IMR-90 (cell line): ENCODE results near the gene PARP2. TPM values are rescaled to one million over a fixed set of nuclear protein-coding genes. Genes with fewer than 3 reads are reported as not detected.

Experiments
- ATAC-seq: fragments of 200-7000 bp; cut with Tn5 transposase; 2 replicates; pipeline ENCODE4 v1.9.1; 2020; ENCODE audit warnings: low read depth, mild to moderate bottlenecking, moderate library complexity
- BruUV-seq: library from RNA; stranded (reverse); fragments of 400-500 nt; replicated peaks from 2 replicates; lab custom pipeline; 2021; lab: Mats Ljungman, UMichigan
- CTCF ChIA-PET: fragments of 300-600 bp; formaldehyde crosslinking; extraction: SDS; loops from one replicate; lab custom pipeline; 2021; ENCODE audit warnings: antibody characterized with exemption; lab: Yijun Ruan, JAX
- POLR2A ChIA-PET: fragments of 300-600 bp; sonication (Branson Sonifier 250); formaldehyde crosslinking; loops from one replicate; lab custom pipeline; 2022; ENCODE audit warnings: antibody characterized with exemption; ENCODE audit not compliant: unreplicated experiment; lab: Charles Lee
- DNase-seq: peaks from one replicate; pipeline ENCODE4 v3.0.0; 2013
- H2AFZ ChIP-seq: replicated peaks from 2 replicates; pipeline ENCODE3; 2013; ENCODE audit warnings: low read length, mild to moderate bottlenecking; ENCODE audit not compliant: poor library complexity
- H2AK5ac ChIP-seq: 2 replicates; pipeline ENCODE4 v1.6.1; 2013; ENCODE audit warnings: low read depth, low read length, inconsistent platforms
- H2AK9ac ChIP-seq: replicated peaks from 2 replicates; pipeline ENCODE3; 2013; ENCODE audit warnings: mild to moderate bottlenecking, low read depth, low read length, moderate library complexity; ENCODE audit not compliant: poor library complexity
- H2BK120ac ChIP-seq: 2 replicates; pipeline ENCODE4 v1.6.1; 2013; ENCODE audit warnings: low read depth, low read length, inconsistent platforms
- H2BK15ac ChIP-seq: 3 replicates; pipeline ENCODE4 v1.6.1; 2013; ENCODE audit warnings: low read depth, low read length, inconsistent platforms
- H2BK20ac ChIP-seq: 2 replicates; pipeline ENCODE4 v1.6.1; 2013; ENCODE audit warnings: low read depth, mild to moderate bottlenecking, inconsistent platforms, low read length, moderate library complexity
- H2BK5ac ChIP-seq: 2 replicates; pipeline ENCODE4 v1.6.1; 2013; ENCODE audit warnings: mild to moderate bottlenecking, low read depth, low read length, inconsistent platforms; ENCODE audit not compliant: poor library complexity, severe bottlenecking
- H3K14ac ChIP-seq: replicated peaks from 2 replicates; pipeline ENCODE4 v1.6.1; 2013; ENCODE audit warnings: low read depth, low read length, inconsistent platforms
- H3K18ac ChIP-seq: 2 replicates; pipeline ENCODE4 v1.6.1; 2013; ENCODE audit warnings: low read depth, low read length, control low read depth
- H3K23ac ChIP-seq: 2 replicates; pipeline ENCODE4 v1.6.1; 2013; ENCODE audit warnings: low read depth, low read length, inconsistent platforms
- H3K27ac ChIP-seq: 2 replicates; pipeline ENCODE4 v1.5.1; 2013; ENCODE audit warnings: mild to moderate bottlenecking, control low read depth, low read length; ENCODE audit not compliant: insufficient read depth
- H3K27me3 ChIP-seq: 2 replicates; pipeline ENCODE4 v1.6.1; 2013; ENCODE audit warnings: low read length; ENCODE audit not compliant: control insufficient read depth, insufficient read depth
- H3K36me3 ChIP-seq: 2 replicates; pipeline ENCODE4 v1.6.1; 2013; ENCODE audit warnings: low read length, mixed read lengths; ENCODE audit not compliant: control insufficient read depth, insufficient read depth
- H3K4ac ChIP-seq: 2 replicates; pipeline ENCODE4 v1.6.1; 2013; ENCODE audit warnings: low read depth, low read length, inconsistent platforms
- H3K4me1 ChIP-seq: 2 replicates; pipeline ENCODE4 v1.6.1; 2013; ENCODE audit warnings: low read length, mixed read lengths; ENCODE audit not compliant: control insufficient read depth, insufficient read depth
- H3K4me2 ChIP-seq: 2 replicates; pipeline ENCODE4 v1.6.1; 2013; ENCODE audit warnings: low read depth, mild to moderate bottlenecking, control low read depth, low read length, moderate library complexity
- H3K4me3 ChIP-seq: 2 replicates; pipeline ENCODE4 v1.5.1; 2013; ENCODE audit warnings: low read depth, mild to moderate bottlenecking, control low read depth, low read length, moderate library complexity; ENCODE audit not compliant: insufficient read depth
- H3K56ac ChIP-seq: 2 replicates; pipeline ENCODE4 v1.6.1; 2013; ENCODE audit warnings: low read length, inconsistent platforms; ENCODE audit not compliant: insufficient read depth; ENCODE audit errors: extremely low read depth
- H3K79me1 ChIP-seq, 2 experiments: 2 replicates each; pipeline ENCODE4 v1.6.1; 2013; ENCODE audit warnings: low read length in 2 of 2, inconsistent platforms in 1 of 2, low read depth in 1 of 2
- H3K9ac ChIP-seq: 2 replicates; pipeline ENCODE4 v1.6.1; 2013; ENCODE audit warnings: low read depth, low read length, control low read depth
- H3K9me1 ChIP-seq: 2 replicates; pipeline ENCODE4 v1.6.1; 2013; ENCODE audit warnings: low read length, inconsistent platforms; ENCODE audit not compliant: insufficient read depth
- H3K9me3 ChIP-seq: 2 replicates; pipeline ENCODE4 v1.6.1; 2013; ENCODE audit warnings: low read length; ENCODE audit not compliant: control insufficient read depth, insufficient read depth
- H4K20me1 ChIP-seq: 2 replicates; pipeline ENCODE4 v1.6.1; 2013; ENCODE audit warnings: low read length, inconsistent platforms; ENCODE audit not compliant: insufficient read depth
- H4K5ac ChIP-seq: 2 replicates; pipeline ENCODE4 v1.6.1; 2013; ENCODE audit warnings: mild to moderate bottlenecking, low read depth, low read length, control low read depth
- H4K8ac ChIP-seq, 2 experiments: 2 replicates each; pipeline ENCODE4 v1.6.1; 2013; ENCODE audit warnings: low read depth in 2 of 2, low read length in 2 of 2, control low read depth in 1 of 2, inconsistent platforms in 1 of 2
- H4K91ac ChIP-seq: 2 replicates; pipeline ENCODE4 v1.6.1; 2013; ENCODE audit warnings: low read depth, low read length, inconsistent platforms; ENCODE audit not compliant: insufficient read depth
- BHLHE40 ChIP-seq: fragments of 150-350 bp; IDR thresholded peaks from 2 replicates; pipeline ENCODE4 v1.6.1; 2016; ENCODE audit warnings: mild to moderate bottlenecking, low read depth, low read length
- CHD1 ChIP-seq: IDR thresholded peaks from 2 replicates; pipeline ENCODE4 v1.6.1; 2012; ENCODE audit warnings: low read depth, low read length, improper control_type of control experiment
- FOS ChIP-seq: fragments of 150-350 bp; IDR thresholded peaks from 2 replicates; pipeline ENCODE4 v1.6.1; 2016; ENCODE audit warnings: low read depth, low read length
- MAFK ChIP-seq: IDR thresholded peaks from 2 replicates; pipeline ENCODE4 v1.6.1; 2012; ENCODE audit warnings: low read depth, low read length, improper control_type of control experiment
- MAZ ChIP-seq: IDR thresholded peaks from 2 replicates; pipeline ENCODE4 v1.6.1; 2012; ENCODE audit warnings: low read depth, mild to moderate bottlenecking, low read length, improper control_type of control experiment, moderate library complexity, borderline replicate concordance
- NFE2L2 ChIP-seq: fragments of 150-350 bp; IDR thresholded peaks from 2 replicates; pipeline ENCODE4 v1.6.1; 2016; ENCODE audit warnings: low read depth, mild to moderate bottlenecking, low read length
- POLR2A ChIP-seq: IDR thresholded peaks from 2 replicates; pipeline ENCODE4 v1.6.1; 2012; ENCODE audit warnings: mild to moderate bottlenecking, low read depth, low read length
- RCOR1 ChIP-seq: IDR thresholded peaks from 2 replicates; pipeline ENCODE4 v1.6.1; 2012; ENCODE audit warnings: mild to moderate bottlenecking, low read length, improper control_type of control experiment; ENCODE audit not compliant: insufficient replicate concordance
- WGBS, 2 experiments: methylation state at CpG; one replicate each; pipeline versions ENCODE4 v1.1.5 to v1.1.7; 2013; ENCODE audit warnings: missing lambda C conversion rate in 2 of 2; ENCODE audit not compliant: insufficient read length in 1 of 2; ENCODE audit errors: extremely low coverage in 2 of 2; 5-methylcytosine and 5-hydroxymethylcytosine counted together
- dilution Hi-C: fragments of 300-500 bp; cut with HindIII; formaldehyde crosslinking; loops from one replicate; pipeline ENCODE4 v1.14.3; 2018; ENCODE audit warnings: low sequenced_read_pairs; ENCODE audit not compliant: unreplicated experiment
- in situ Hi-C: fragments of 300-500 bp; cut with MboI; formaldehyde crosslinking; loops from 3 replicates; pipeline ENCODE4 v1.14.3; 2019; ENCODE audit warnings: low sequenced_read_pairs, inconsistent platforms, mixed read lengths
- intact Hi-C: fragments of 100-400 bp; cut with micrococcal nuclease; formaldehyde crosslinking; loops from 2 replicates; pipeline ENCODE4 v1.10.0; 2022
- polyA plus RNA-seq, 3 experiments: library from polyadenylated mRNA; depleted of rRNA; stranded (reverse); fragments of >200 nt; gene quantifications; 2 replicates each; pipeline ENCODE4 v1.2.3, GENCODE V29; 2012; ENCODE audit warnings: low replicate concordance in 1 of 3
- total RNA-seq: library from RNA; depleted of rRNA; stranded (reverse); fragments of >200 nt; gene quantifications from 2 replicates; pipeline ENCODE4 v1.2.3, GENCODE V29; 2012
- TF ChIP-seq, protein P1 (sequence below): fragments of 150-350 bp; IDR thresholded peaks from 2 replicates; pipeline ENCODE4 v1.6.1; 2017; ENCODE audit warnings: mild to moderate bottlenecking, antibody characterized with exemption, low read length, low read depth
- TF ChIP-seq, protein P2 (sequence below): fragments of 150-350 bp; IDR thresholded peaks from 2 replicates; pipeline ENCODE4 v1.6.1; 2016; ENCODE audit warnings: low read depth, mild to moderate bottlenecking, low read length, moderate library complexity, borderline replicate concordance
- TF ChIP-seq, protein P3 (sequence below): conservative IDR thresholded peaks from 2 replicates; pipeline ENCODE4 v1.5.1; 2012; ENCODE audit warnings: mild to moderate bottlenecking, low read depth, low read length, improper control_type of control experiment

Gene PARP2
- total and polyA plus RNA-seq, 2 of the 4 experiments (the other 2 are of a cell fraction), result 11.7 to 19.1 TPM

DNA sequence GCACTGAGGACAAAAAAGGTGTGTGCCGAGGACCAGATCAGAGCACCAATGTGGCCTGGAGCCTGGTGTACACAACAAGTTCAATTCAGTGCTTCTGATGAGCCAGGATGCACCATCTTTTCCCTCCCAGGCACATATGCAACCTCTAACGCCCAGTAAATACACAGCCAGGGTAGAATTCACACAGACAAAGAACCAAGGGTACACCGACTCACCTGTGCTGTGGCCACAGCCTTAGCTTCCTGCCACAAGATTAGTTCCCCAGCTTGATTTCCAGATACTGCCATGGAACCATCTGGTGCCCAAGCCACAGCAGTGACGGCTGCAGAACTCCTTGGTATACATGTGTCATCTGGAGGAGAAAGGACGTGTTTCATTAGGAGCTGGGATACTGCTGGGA lies 29.4 kb downstream of the PARP2 start:
- ChIA-PET POLR2A (no interaction called here), CTCF (no interaction called here)

More for the DNA sequence above, 29.4 kb downstream of the PARP2 start:
- Histone ChIP-seq H4K20me1 (no peaks in the 10 kb centered on the region), H4K8ac (no peak overlapping the region), H3K79me1 (no peaks in the 10 kb centered on the region), H2BK5ac (no peak overlapping the region), H3K27me3 (no peaks in the 10 kb centered on the region), H2AK5ac (no peak overlapping the region), H3K9me1 (no peaks in the 10 kb centered on the region), H2AK9ac (no peak overlapping the region), H3K14ac (no peak overlapping the region), H4K91ac (no peak overlapping the region), H4K5ac (no peak overlapping the region), H3K18ac (no peak overlapping the region), H3K4me1 (no peaks in the 10 kb centered on the region), H3K23ac (no peak overlapping the region), H2AFZ (no peak overlapping the region), H3K56ac (no peak overlapping the region), H3K4ac (no peak overlapping the region), H3K4me2 (no peak overlapping the region), H3K36me3 (peaks cover 67% of the 10 kb centered on the region), H2BK120ac (no peak overlapping the region), H2BK15ac (no peak overlapping the region), H3K4me3 (no peak overlapping the region), H3K27ac (no peak overlapping the region), H3K9me3 (no peaks in the 10 kb centered on the region), H2BK20ac (no peak overlapping the region), H3K9ac (no peak overlapping the region)
- 100% methylated on average over 1 of the region's 5 CpGs; no CpG with 5 or more reads in 1 of the 2 experiments for WGBS, 2 experiments
- ATAC-seq (no peak), DNase-seq (no peak)
- BruUV-seq, result no TSS peak
- TF ChIP-seq, protein P1, sequence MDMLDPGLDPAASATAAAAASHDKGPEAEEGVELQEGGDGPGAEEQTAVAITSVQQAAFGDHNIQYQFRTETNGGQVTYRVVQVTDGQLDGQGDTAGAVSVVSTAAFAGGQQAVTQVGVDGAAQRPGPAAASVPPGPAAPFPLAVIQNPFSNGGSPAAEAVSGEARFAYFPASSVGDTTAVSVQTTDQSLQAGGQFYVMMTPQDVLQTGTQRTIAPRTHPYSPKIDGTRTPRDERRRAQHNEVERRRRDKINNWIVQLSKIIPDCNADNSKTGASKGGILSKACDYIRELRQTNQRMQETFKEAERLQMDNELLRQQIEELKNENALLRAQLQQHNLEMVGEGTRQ, result no peak
- TF ChIP-seq FOS (no peak), NFE2L2 (no peak), MAFK (no peak), BHLHE40 (no peak), CHD1 (no peak), RCOR1 (no peak), POLR2A (no peak), MAZ (no peak)
- TF ChIP-seq, protein P2, sequence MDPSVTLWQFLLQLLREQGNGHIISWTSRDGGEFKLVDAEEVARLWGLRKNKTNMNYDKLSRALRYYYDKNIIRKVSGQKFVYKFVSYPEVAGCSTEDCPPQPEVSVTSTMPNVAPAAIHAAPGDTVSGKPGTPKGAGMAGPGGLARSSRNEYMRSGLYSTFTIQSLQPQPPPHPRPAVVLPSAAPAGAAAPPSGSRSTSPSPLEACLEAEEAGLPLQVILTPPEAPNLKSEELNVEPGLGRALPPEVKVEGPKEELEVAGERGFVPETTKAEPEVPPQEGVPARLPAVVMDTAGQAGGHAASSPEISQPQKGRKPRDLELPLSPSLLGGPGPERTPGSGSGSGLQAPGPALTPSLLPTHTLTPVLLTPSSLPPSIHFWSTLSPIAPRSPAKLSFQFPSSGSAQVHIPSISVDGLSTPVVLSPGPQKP, result no peak
- TF ChIP-seq, protein P3, sequence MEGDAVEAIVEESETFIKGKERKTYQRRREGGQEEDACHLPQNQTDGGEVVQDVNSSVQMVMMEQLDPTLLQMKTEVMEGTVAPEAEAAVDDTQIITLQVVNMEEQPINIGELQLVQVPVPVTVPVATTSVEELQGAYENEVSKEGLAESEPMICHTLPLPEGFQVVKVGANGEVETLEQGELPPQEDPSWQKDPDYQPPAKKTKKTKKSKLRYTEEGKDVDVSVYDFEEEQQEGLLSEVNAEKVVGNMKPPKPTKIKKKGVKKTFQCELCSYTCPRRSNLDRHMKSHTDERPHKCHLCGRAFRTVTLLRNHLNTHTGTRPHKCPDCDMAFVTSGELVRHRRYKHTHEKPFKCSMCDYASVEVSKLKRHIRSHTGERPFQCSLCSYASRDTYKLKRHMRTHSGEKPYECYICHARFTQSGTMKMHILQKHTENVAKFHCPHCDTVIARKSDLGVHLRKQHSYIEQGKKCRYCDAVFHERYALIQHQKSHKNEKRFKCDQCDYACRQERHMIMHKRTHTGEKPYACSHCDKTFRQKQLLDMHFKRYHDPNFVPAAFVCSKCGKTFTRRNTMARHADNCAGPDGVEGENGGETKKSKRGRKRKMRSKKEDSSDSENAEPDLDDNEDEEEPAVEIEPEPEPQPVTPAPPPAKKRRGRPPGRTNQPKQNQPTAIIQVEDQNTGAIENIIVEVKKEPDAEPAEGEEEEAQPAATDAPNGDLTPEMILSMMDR, result no peak
- intact Hi-C loops (no loop called here), in situ Hi-C loops (loop anchor here (25.0 kb wide), 1 partner anchor 1040 kb away; no protein-coding TSS in a partner anchor), dilution Hi-C loops (no loop called here)
